CD4-positive, alpha-beta memory T cell (primary cell): Measurements from ENCODE around the gene NAA20. TPM values are rescaled to one million over a fixed set of nuclear protein-coding genes. Genes with fewer than 3 reads are reported as not detected.
"Not testable (repeated sequence)": the region's sequence is repeated elsewhere in the genome, so short reads cannot be mapped to it uniquely, and the experiment has no call there.

Experiments used
- CTCF ChIA-PET: fragments of 350-600 bp; sonication (Branson Sonifier 250); formaldehyde crosslinking; loops from one replicate; lab custom pipeline; 2021; ENCODE audit warnings: inconsistent platforms; ENCODE audit not compliant: partially characterized antibody; lab: Charles Lee
- POLR2A ChIA-PET: fragments of 350-600 bp; sonication (Branson Sonifier 250); formaldehyde crosslinking; loops from one replicate; lab custom pipeline; 2021; ENCODE audit not compliant: partially characterized antibody; lab: Charles Lee
- DNase-seq, 5 donors: peaks; one replicate each; pipeline versions ENCODE4 v3.0.0 to v3.0.0-alpha.2; 2020 to 2022; ENCODE audit warnings: mixed read lengths in 1 of 5
- H3K27ac ChIP-seq: one replicate; pipeline ENCODE4 v1.7.0; 2013; ENCODE audit warnings: low read depth, low read length
- H3K27me3 ChIP-seq: 2 replicates; pipeline ENCODE4 v1.7.0; 2013; ENCODE audit warnings: mild to moderate bottlenecking, low read length, moderate library complexity; ENCODE audit not compliant: insufficient read depth
- H3K36me3 ChIP-seq: 2 replicates; pipeline ENCODE4 v1.7.0; 2013; ENCODE audit warnings: mild to moderate bottlenecking, low read length, moderate library complexity; ENCODE audit not compliant: insufficient read depth
- H3K4me1 ChIP-seq: 2 replicates; pipeline ENCODE4 v1.7.0; 2013; ENCODE audit warnings: mild to moderate bottlenecking, low read length, moderate library complexity; ENCODE audit not compliant: insufficient read depth
- H3K4me3 ChIP-seq, 2 donors: one replicate each; pipeline ENCODE4 v1.7.0; 2013; ENCODE audit warnings: low read length in 2 of 2, mild to moderate bottlenecking in 1 of 2
- H3K9me3 ChIP-seq, 2 donors: one replicate each; pipeline ENCODE4 v1.7.0; 2013; ENCODE audit warnings: low read length in 2 of 2, control low read depth in 1 of 2; ENCODE audit not compliant: control insufficient read depth in 1 of 2
- H3K27ac Mint-ChIP-seq, 7 donors: one replicate each; pipeline ENCODE4 v1.8.0; 2020 to 2021; ENCODE audit warnings: mixed read lengths in 7 of 7, mild to moderate bottlenecking in 6 of 7, inconsistent platforms in 3 of 7, moderate library complexity in 3 of 7
- H3K27me3 Mint-ChIP-seq, 2 donors: one replicate each; pipeline ENCODE4 v1.8.0; 2020 to 2021; ENCODE audit warnings: mixed read lengths in 2 of 2
- H3K36me3 Mint-ChIP-seq, 2 donors: one replicate each; pipeline ENCODE4 v1.8.0; 2020 to 2021; ENCODE audit warnings: mixed read lengths in 2 of 2, inconsistent platforms in 1 of 2, mild to moderate bottlenecking in 1 of 2
- H3K4me1 Mint-ChIP-seq, 4 donors: one replicate each; pipeline ENCODE4 v1.8.0; 2020 to 2021; ENCODE audit warnings: mixed read lengths in 4 of 4, mild to moderate bottlenecking in 1 of 4
- H3K4me3 Mint-ChIP-seq, 8 donors: one replicate each; pipeline ENCODE4 v1.8.0; 2020 to 2021; ENCODE audit warnings: mixed read lengths in 8 of 8, mild to moderate bottlenecking in 7 of 8, moderate library complexity in 6 of 8, inconsistent platforms in 3 of 8
- H3K9me3 Mint-ChIP-seq, 8 donors: one replicate each; pipeline ENCODE4 v1.8.0; 2020 to 2021; ENCODE audit warnings: mixed read lengths in 8 of 8, mild to moderate bottlenecking in 5 of 8, inconsistent platforms in 3 of 8, moderate library complexity in 1 of 8
- intact Hi-C: fragments of 100-400 bp; cut with micrococcal nuclease; formaldehyde crosslinking; loops from one replicate; pipeline ENCODE4 v1.15.1; 2023
- polyA plus RNA-seq, 2 donors: library from polyadenylated mRNA; unstranded; fragments of 300-500 nt; fragmentation: Illumina TruSeq; gene quantifications; one replicate each; pipeline ENCODE4 v1.2.3, GENCODE V29; 2021
- total RNA-seq, 2 experiments: library from RNA; stranded (reverse); gene quantifications; one replicate each; pipeline ENCODE4 v1.2.3, GENCODE V29; 2021

Gene NAA20
- total and polyA plus RNA-seq, 4 experiments from 2014 or later = 32.5 to 116 (median 56.7) TPM

DNA sequence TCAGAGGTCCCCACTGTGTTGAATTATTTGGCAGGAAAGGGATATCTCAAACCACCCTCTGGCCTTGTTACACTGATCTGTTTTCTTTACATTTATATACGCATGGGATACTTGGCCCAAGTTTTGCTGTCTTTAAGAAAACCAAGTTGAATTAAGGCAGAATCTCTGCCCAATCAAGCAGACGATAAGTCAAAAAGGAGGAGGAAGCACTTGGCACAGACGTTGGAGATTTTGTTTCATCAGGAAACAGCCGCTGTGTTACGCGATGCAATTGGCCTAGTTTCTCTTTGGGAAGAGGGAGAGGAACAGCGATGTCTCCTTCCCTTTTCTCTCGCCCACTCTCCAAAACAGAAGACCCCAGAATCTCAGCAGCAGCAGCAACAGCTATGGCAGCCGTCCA is 20.2 kb upstream of the NAA20 start:
- POLR2A ChIA-PET = no interaction called here
- no peaks in the 10 kb centered on the region for H3K9me3 ChIP-seq
- Mint-ChIP-seq H3K4me3 (no peak overlapping the region), H3K36me3 (no peaks in the 10 kb centered on the region), H3K27ac (no peak overlapping the region), H3K4me1 (peaks cover 0 to 4% (median under 1%) of the 10 kb centered on the region in 4 donors), H3K9me3 (peaks cover 0 to 1% (median 0%) of the 10 kb centered on the region in 8 donors), H3K27me3 (peaks cover 7 to 11% of the 10 kb centered on the region in 2 donors)
- H3K36me3 ChIP-seq = no peaks in the 10 kb centered on the region
- DNase-seq = no peak
- no peak overlapping the region for H3K27ac ChIP-seq
- no peaks in the 10 kb centered on the region for H3K4me1 ChIP-seq
- CTCF ChIA-PET = no interaction called here
- intact Hi-C loops = no loop called here
- H3K4me3 ChIP-seq = no peak overlapping the region
- no peaks in the 10 kb centered on the region for H3K27me3 ChIP-seq

DNA sequence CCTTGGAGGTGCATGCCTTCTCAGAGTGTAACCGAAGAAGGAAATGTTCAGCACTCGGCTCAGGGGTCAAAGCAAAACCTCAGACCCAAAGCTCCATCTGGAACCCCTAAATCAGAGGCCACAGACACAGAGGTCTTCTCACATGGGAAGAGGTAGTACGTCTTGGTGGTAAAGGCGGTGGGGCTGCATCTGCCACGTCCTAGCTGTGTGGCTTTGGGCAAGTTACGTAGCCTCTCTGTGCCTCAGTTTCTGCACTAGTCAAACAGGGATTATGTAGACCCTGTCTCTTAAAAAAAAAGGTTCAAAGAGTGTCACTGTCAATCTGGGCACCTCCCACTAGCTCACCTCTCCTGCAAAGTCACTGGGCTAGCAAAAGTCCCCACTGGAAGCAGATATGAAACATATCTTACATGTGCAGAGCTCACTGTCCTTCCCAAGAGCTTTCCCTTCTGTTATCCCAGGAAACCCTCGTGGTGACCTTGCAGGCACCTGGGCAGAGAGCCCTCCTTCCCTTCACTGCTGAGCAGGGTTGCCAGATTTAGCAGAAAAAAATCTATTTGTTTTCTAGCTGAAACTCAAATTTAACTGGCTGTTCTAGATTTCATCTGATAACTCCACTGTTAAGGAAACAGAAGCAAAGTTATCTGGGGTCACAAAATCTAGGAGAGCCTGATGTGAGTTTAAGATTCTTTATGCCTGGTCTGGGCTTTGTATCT is 18.0 kb upstream of the NAA20 start:
- Mint-ChIP-seq H3K4me3 (no peak overlapping the region), H3K4me1 (peaks cover 8 to 16% (median 11%) of the 10 kb centered on the region in 4 donors), H3K27ac (no peak overlapping the region), H3K36me3 (no peaks in the 10 kb centered on the region), H3K9me3 (peaks cover 0 to 1% (median 0%) of the 10 kb centered on the region in 8 donors), H3K27me3 (peaks cover 18 to 28% of the 10 kb centered on the region in 2 donors)
- ChIA-PET POLR2A (no interaction called here), CTCF (interaction anchor here (1.5 kb wide), 1 partner anchor 22 kb away, joined by 3 read pairs; no protein-coding TSS in a partner anchor)
- H3K27ac ChIP-seq = no peak overlapping the region
- no peak for DNase-seq
- no peaks in the 10 kb centered on the region for H3K9me3 ChIP-seq
- no peaks in the 10 kb centered on the region for H3K36me3 ChIP-seq
- H3K27me3 ChIP-seq = no peaks in the 10 kb centered on the region
- intact Hi-C loops = no loop called here
- peaks cover 12% of the 10 kb centered on the region for H3K4me1 ChIP-seq
- H3K4me3 ChIP-seq = no peak overlapping the region

DNA sequence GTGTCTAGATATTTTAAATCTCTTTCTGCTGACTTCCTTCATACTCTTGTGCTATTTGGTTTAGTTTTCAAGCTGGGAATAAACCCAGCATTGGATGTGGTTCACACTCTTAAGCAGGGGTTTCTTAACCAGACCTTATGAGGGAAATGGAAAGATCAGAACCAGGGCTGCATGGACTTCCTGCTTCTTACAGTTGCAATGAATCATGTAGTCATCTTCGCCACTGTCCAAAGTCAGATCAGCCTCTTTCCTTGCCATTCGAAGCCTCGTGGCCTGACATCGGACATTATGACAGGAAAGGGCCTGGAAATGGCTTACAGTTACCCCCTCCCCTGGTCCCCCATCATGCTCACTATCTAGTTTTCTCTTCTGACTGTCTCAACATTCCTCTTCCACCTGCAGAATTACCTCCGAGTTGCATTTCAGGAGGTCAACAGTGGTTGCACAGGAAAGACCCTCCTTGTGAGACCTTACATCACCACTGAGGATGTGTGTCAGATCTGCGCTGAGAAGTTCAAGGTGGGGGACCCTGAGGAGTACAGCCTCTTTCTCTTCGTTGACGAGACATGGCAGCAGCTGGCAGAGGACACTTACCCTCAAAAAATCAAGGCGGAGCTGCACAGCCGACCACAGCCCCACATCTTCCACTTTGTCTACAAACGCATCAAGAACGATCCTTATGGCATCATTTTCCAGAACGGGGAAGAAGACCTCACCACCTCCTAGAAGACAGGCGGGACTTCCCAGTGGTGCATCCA is 16.8 kb upstream of the NAA20 start:
- CTCF ChIA-PET = interaction anchor here (1.5 kb wide), 1 partner anchor 23 kb away, joined by 3 read pairs; no protein-coding TSS in a partner anchor
- H3K36me3 ChIP-seq = no peaks in the 10 kb centered on the region
- H3K9me3 Mint-ChIP-seq = peaks cover 0 to under 1% (median 0%) of the 10 kb centered on the region in 8 donors

DNA sequence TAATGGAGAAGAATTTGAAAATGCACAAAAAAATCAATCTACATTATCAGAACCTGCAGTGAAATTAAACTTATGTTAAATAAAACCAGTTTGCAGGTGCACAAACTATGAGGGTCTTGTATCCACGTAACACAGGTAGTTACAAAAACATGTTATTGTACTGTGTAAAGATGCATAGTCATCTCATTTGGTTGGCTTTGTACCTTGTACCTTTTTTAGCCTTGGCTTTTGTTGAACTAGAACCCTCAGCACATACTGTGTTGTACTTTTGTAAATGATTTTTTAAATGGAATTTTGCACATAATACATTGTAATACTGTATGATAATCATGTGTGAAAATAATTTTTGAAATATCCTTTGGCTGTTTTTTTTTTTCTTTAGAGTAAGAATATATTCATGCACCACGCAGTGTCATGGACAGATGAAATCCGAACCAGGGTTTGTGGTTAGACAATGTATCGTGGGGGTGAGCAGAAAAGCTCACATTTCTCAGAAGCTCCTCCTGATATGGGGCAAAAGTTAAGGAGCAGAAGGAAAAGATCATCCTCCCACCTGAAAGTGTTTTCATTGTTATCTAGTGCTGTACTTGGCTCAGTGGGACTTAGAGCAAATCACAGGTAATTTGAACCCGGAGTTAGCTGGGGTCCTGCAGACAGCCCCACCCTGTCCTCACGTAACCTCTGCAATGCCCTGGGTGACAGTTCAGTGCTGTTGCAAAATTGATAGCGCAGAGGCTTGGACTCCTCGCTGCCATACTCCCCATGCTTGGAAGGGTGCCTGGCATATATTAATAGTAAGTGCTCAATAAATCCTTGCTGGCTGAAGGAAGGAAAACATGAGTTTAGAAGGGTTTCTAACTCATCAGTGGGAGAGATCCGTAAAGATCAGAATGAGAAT is 14.8 kb upstream of the NAA20 start:
- no peaks in the 10 kb centered on the region for H3K9me3 Mint-ChIP-seq
- intact Hi-C loops = no loop called here
- no peaks in the 10 kb centered on the region for H3K36me3 Mint-ChIP-seq
- Histone ChIP-seq H3K9me3 (no peaks in the 10 kb centered on the region), H3K4me3 (no peak overlapping the region), H3K27me3 (no peaks in the 10 kb centered on the region), H3K36me3 (no peaks in the 10 kb centered on the region), H3K4me1 (peaks cover 12% of the 10 kb centered on the region), H3K27ac (no peak overlapping the region)
- peaks cover 6 to 16% (median 9%) of the 10 kb centered on the region in 4 donors for H3K4me1 Mint-ChIP-seq
- H3K4me3 Mint-ChIP-seq = peak overlapping the region in 5 of 8 donors; percentile 55 to 82 (median 79)
- peaks cover 24 to 25% of the 10 kb centered on the region in 2 donors for H3K27me3 Mint-ChIP-seq
- ChIA-PET POLR2A (no interaction called here), CTCF (no interaction called here)
- H3K27ac Mint-ChIP-seq = peak overlapping the region in 1 of 7 donors; percentile 36
- DNase-seq = no peak

More for the DNA sequence above, 16.8 kb upstream of the NAA20 start:
- POLR2A ChIA-PET = no interaction called here
- DNase-seq = no peak
- no peak overlapping the region for H3K4me3 ChIP-seq
- Mint-ChIP-seq H3K36me3 (no peaks in the 10 kb centered on the region), H3K27ac (no peak overlapping the region), H3K27me3 (peaks cover 21 to 26% of the 10 kb centered on the region in 2 donors), H3K4me1 (peaks cover 7 to 16% (median 9%) of the 10 kb centered on the region in 4 donors), H3K4me3 (no peak overlapping the region)
- no peaks in the 10 kb centered on the region for H3K27me3 ChIP-seq
- H3K4me1 ChIP-seq = peaks cover 12% of the 10 kb centered on the region
- intact Hi-C loops = no loop called here
- H3K27ac ChIP-seq = no peak overlapping the region
- no peaks in the 10 kb centered on the region for H3K9me3 ChIP-seq

DNA sequence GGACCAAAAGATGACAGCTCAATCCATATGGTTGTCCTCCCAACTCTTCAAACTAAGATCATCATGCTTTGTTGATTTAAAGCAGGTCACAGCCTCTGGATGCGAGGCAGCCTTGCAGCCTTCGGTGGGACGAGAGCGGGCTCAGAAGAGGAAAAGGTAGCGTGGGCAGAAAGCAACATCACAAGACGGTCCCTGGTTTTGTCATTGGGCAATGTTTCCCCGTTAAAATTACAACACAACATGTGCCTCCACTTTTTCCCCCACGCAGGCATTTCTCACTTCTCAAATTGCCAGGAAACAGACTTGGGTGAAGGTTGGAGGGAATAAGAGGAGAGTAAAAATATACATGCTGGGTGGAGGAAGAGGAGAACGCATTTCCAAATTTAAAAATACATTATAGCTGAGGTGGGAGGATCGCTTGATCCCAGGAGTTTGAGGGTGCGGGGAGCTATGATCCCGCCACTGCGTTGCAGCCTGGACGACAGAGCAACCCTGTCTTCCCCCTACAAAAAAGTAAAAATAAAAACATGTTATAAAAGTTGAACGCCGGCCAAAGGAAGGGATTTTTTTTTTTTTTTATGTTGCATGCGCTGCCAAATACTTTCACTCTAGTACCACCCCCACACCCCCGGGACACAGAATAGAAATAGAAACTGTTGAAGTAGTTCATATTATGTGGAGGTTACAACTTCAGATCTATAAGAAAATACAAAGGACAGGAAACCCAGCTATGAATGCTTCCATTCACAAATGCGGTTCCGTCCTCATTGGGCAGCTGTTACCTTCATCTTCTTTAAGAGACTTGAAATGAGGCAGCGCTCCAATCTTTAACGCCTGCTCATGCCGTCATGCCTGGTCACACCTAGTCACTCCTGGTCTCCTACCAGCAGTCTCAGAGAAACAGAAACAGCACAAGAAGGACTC is 13.9 kb upstream of the NAA20 start:
- Mint-ChIP-seq H3K27me3 (peaks cover 26 to 29% of the 10 kb centered on the region in 2 donors), H3K9me3 (no peaks in the 10 kb centered on the region), H3K36me3 (no peaks in the 10 kb centered on the region), H3K4me1 (peaks cover 6 to 16% (median 9%) of the 10 kb centered on the region in 4 donors), H3K4me3 (peak overlapping the region; percentile 59 to 82 (median 76)), H3K27ac (peak overlapping the region in 3 of 7 donors; percentile 36 to 68 (median 58))
- no peaks in the 10 kb centered on the region for H3K27me3 ChIP-seq
- intact Hi-C loops = no loop called here
- no peaks in the 10 kb centered on the region for H3K9me3 ChIP-seq
- DNase-seq = peak in 4 of 5 donors; percentile 4 to 17 (median 10)
- CTCF ChIA-PET = interaction anchor here (0.5 kb wide), 1 partner anchor 289 kb away, joined by 3 read pairs; no protein-coding TSS in a partner anchor
- POLR2A ChIA-PET = no interaction called here
- H3K27ac ChIP-seq = no peak overlapping the region
- peaks cover 12% of the 10 kb centered on the region for H3K4me1 ChIP-seq
- no peak overlapping the region for H3K4me3 ChIP-seq
- no peaks in the 10 kb centered on the region for H3K36me3 ChIP-seq

DNA sequence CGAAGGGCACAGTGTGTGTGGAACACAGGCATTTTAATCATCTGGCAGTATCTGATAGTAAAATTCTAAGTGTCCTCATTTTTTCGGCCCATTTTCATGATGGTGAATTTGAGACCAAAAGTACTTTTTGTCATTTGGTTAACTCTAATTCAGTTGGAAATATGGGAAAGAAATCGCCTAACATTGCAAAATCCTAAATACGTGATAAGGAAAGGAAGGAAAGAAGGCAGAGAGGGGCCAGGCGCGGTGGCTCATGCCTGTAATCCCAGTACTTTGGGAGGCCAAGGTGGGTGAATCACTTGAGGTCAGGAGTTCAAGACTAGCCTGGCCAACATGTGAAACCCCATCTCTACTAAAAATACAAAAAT is 13.2 kb upstream of the NAA20 start:
- Mint-ChIP-seq H3K4me3 (peak overlapping the region in 5 of 8 donors; percentile 59 to 82 (median 79)), H3K27me3 (peaks cover 26 to 31% of the 10 kb centered on the region in 2 donors), H3K4me1 (peaks cover 6 to 16% (median 9%) of the 10 kb centered on the region in 4 donors), H3K27ac (peak overlapping the region in 2 of 7 donors; percentile 19 to 58)
- CTCF ChIA-PET, H3K36me3 ChIP-seq, intact Hi-C loops, H3K9me3 ChIP-seq, DNase-seq, POLR2A ChIA-PET, H3K9me3 Mint-ChIP-seq, H3K4me3 ChIP-seq, H3K27me3 ChIP-seq, H3K36me3 Mint-ChIP-seq, H3K27ac ChIP-seq: not testable (repeated sequence)
- H3K4me1 ChIP-seq = peaks cover 12% of the 10 kb centered on the region
